BE2C (cell line): ENCODE data around the gene CADM1.
"Not testable (repeated sequence)": the region's sequence is repeated elsewhere in the genome, so short reads cannot be mapped to it uniquely, and the experiment has no call there.

Source experiments
- DNase-seq: peaks from one replicate; pipeline ENCODE4 v3.0.0-alpha.2; 2020
- H3K27me3 ChIP-seq: fragments of 250-450 bp; sonication (Bioruptor Pico); 2 replicates; pipeline ENCODE4 v1.5.1; 2020; ENCODE audit warnings: mild to moderate bottlenecking
- H3K36me3 ChIP-seq: fragments of 250-450 bp; sonication (Bioruptor Pico); 2 replicates; pipeline ENCODE4 v1.5.1; 2020; ENCODE audit warnings: mild to moderate bottlenecking
- H3K4me1 ChIP-seq: fragments of 250-450 bp; sonication (Bioruptor Pico); 2 replicates; pipeline ENCODE4 v1.5.1; 2020
- H3K4me3 ChIP-seq: 2 replicates; pipeline ENCODE4 v1.5.1; 2011; ENCODE audit warnings: low read depth, low read length
- H3K9me3 ChIP-seq: fragments of 250-450 bp; sonication (Bioruptor Pico); 2 replicates; pipeline ENCODE4 v1.5.1; 2020
- CTCF ChIP-seq: IDR thresholded peaks from 2 replicates; pipeline ENCODE4 v1.5.1; 2012; ENCODE audit warnings: mild to moderate bottlenecking, low read depth, low read length

Gene CADM1

GRCh38 chr11:115480611-115481010 is 23.6 kb downstream of the CADM1 start:
- DNase-seq = no peak
- no peak for TF ChIP-seq CTCF
- no peak overlapping the region for H3K4me3 ChIP-seq
- no peaks in the 10 kb centered on the region; the same call in 1 of the 2 replicates for H3K36me3 ChIP-seq
- H3K4me1 ChIP-seq = peaks cover 22% of the 10 kb centered on the region
- no peaks in the 10 kb centered on the region for H3K27me3 ChIP-seq
- no peaks in the 10 kb centered on the region for H3K9me3 ChIP-seq

GRCh38 chr11:115477410-115477809 is 26.8 kb downstream of the CADM1 start:
- no peak for TF ChIP-seq CTCF
- Histone ChIP-seq H3K27me3 (no peaks in the 10 kb centered on the region), H3K9me3 (no peaks in the 10 kb centered on the region), H3K36me3 (no peaks in the 10 kb centered on the region; the same call in 1 of the 2 replicates), H3K4me3 (no peak overlapping the region), H3K4me1 (peaks cover 22% of the 10 kb centered on the region)
- DNase-seq = peak; percentile 28

GRCh38 chr11:115476463-115477286 is 27.5 kb downstream of the CADM1 start:
- TF ChIP-seq CTCF = no peak
- no peaks in the 10 kb centered on the region for H3K9me3 ChIP-seq
- H3K27me3 ChIP-seq = no peaks in the 10 kb centered on the region
- DNase-seq = no peak
- no peaks in the 10 kb centered on the region for H3K36me3 ChIP-seq
- H3K4me1 ChIP-seq = peaks cover 28% of the 10 kb centered on the region
- peak overlapping the region; percentile 21 for H3K4me3 ChIP-seq

- no peak overlapping the region for H3K4me3 ChIP-seq
- no peaks in the 10 kb centered on the region for H3K9me3 ChIP-seq
- no peak for DNase-seq
- H3K4me1 ChIP-seq = peaks cover 33% of the 10 kb centered on the region
- no peaks in the 10 kb centered on the region for H3K36me3 ChIP-seq
- H3K27me3 ChIP-seq = no peaks in the 10 kb centered on the region
- TF ChIP-seq CTCF = no peak
These were observed 28.7 kb downstream of the CADM1 start for GRCh38 chr11:115475564-115475963.

GRCh38 chr11:115474306-115474705 is 29.9 kb downstream of the CADM1 start:
- H3K36me3 ChIP-seq, H3K27me3 ChIP-seq, H3K9me3 ChIP-seq, DNase-seq, H3K4me3 ChIP-seq: not testable (repeated sequence)
- peaks cover 29% of the 10 kb centered on the region for H3K4me1 ChIP-seq

GRCh38 chr11:115473167-115473566 is 31.0 kb downstream of the CADM1 start:
- no peak for TF ChIP-seq CTCF
- H3K9me3 ChIP-seq = no peaks in the 10 kb centered on the region
- DNase-seq = no peak

More at GRCh38 chr11:115473167-115473566, 31.0 kb downstream of the CADM1 start:
- peaks cover 29% of the 10 kb centered on the region for H3K4me1 ChIP-seq
- no peak overlapping the region for H3K4me3 ChIP-seq
- no peaks in the 10 kb centered on the region for H3K27me3 ChIP-seq
- no peaks in the 10 kb centered on the region for H3K36me3 ChIP-seq
